Activated CD4-positive, alpha-beta T cell treated with anti-CD3 and anti-CD28 coated beads, Interleukin-2, amount 50 U/mL, for 1 hour (primary cell): ENCODE data around the gene TRIML2.
"Not testable (repeated sequence)": the region's sequence is repeated elsewhere in the genome, so short reads cannot be mapped to it uniquely, and the experiment has no call there.

ENCODE experiments used
- DNase-seq: peaks from one replicate; pipeline ENCODE4 v3.0.0-alpha.2; 2020

TRIML2 gene

DNA sequence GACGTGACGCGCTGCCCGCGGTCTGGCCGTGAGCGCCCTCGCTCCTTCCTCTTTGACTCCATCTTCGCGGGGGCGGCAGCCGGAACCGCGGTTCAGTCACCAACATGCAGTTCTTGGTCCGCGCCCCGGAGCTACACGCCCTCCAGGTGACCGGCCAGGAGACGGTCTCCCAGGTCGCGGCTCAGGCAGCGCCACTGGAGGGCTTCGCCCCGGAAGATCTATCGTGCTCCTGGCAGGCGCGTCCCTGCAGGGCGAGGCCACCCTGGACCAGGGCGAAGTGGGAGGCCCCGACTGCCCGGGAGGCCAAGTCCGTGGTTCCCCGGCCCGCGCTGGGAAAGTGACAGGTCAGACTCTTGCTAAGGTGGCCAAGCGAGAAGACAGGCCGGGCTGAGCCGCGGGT, 2.9 kb downstream of the TRIML2 start:
- DNase-seq: no peak

DNA sequence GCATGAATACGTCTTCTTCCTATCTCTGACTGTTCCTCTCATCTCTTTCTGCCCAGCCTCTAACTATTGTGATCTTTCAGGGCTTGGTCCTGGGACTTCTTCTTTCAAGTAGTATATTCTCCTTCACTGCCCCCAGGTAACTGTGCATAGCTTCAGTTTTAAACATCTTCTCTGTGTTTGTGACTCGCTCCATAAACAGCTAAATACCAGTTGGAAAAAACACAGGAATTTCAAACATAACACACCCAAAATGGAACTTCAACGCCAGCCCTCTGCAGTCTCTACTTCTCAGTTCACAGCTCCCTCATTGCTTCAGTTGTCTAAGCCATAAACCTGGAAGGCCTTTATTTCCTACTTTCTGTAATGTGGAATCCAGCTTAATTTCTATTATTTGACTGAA, 16.6 kb downstream of the TRIML2 start:
- no peak for DNase-seq

DNA sequence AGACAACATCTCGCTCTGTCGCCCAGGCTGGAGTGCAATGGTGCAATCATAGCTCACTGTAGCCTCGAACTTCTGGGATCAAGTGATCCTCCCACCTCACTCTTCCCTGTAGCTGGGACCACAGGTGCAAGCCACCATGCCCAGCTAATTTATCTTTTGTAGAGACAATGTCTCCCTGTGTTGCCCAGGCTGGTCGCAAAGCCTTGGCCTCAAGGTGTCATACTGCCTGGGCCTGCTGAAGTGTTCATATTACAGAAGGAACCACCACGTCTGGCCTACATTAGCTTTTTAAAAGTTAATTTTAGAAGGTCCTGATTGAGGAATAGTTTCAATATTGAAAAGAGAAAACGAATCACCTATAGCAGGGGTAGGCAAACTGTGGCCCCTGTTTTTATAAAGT, 22.5 kb downstream of the TRIML2 start:
- no peak for DNase-seq

DNA sequence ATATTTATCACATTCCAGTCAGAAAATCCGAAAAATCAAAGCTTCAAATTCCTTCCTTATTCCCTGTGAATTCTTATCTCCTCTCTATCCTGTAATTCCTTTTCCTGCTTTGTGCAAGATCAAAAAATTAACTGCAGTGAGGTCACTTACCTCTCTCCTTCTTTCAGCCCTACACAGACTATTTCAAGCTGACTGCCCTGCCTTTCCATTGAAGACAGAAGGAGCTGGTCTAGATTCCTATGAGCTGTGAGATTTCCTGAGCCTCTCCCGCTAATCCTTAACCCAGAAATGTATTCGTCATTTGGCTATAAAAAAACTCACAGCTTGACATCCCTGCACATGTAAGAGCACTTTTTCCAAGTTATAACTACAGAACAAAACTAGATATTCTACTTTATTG, 26.6 kb downstream of the TRIML2 start:
- no peak for DNase-seq

DNA sequence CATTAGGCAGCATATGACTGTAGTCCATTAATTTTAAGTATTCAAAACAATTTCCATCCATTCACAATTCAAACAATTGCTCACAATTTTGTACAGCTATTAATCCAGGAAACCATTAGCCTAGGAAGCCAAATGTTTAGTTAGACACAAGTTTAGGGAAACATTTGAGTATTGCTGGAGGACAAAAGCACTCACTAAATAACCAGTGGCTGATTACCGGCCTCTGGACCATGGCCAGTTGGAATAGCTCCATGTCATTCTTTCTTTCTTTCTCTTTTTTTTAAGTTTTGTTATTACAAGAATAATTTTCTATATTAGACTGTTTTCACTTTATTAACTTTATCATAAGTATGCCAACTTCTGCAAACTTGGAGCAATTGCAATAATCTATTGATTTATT, 31.3 kb downstream of the TRIML2 start:
- no peak for DNase-seq

DNA sequence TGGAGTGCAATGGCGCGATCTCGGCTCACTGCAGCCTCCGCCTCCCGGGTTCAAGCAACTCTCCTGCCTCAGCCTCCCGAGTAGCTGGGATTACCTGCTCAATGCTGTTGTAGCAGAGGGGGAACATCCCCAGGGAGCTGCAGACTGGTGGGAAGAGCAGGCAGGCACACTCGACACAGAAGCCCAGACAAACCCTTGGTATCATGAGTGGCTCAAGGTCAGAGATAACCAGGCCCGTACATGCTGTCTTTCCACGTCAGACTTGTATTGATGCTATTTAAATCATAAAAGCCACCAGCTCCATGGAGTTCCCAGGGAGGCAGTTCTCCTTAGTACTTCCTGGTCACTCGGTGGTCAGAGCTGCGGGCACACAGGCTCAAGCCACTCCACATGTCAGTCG, 33.2 kb downstream of the TRIML2 start:
- no peak for DNase-seq

DNA sequence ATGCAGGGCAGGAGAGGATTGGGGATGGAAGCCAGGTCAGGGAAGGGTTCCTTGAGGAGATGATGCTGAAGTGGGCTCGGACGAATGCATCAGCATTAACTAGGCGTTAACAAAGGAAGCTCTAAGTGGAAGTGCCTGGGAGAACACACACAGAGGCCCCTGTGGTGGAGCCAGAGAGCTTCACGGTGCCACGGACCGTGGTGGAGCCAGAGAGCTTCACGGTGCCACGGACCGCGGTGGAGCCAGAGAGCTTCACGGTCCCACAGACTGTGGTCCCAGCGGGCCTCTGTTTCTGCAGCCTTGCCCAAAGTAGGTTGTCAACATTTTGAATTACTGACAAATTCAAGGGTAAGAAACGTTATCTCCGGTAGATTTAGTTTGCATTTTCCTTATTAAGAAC, 48.3 kb downstream of the TRIML2 start:
- DNase-seq: no peak

DNA sequence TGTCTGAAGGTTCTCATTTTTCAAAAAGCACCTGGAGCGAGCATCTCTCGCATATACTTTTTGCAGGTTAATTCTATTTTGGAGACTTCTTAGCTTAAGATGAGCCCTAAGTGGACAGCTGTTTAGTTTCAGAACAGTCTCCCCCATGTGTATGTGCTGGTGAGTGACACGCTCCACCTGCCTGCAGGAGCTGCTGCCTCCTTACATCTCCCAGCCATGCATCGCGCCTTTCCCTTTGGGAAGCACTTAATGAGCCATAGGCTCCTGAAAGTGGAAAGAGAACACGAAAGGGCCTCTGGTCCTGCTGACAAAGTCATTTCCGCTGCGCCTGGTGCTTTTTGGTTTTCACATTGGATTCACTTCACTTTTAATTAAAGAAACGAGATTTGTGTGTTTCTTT, 56.1 kb downstream of the TRIML2 start:
- DNase-seq: no peak

DNA sequence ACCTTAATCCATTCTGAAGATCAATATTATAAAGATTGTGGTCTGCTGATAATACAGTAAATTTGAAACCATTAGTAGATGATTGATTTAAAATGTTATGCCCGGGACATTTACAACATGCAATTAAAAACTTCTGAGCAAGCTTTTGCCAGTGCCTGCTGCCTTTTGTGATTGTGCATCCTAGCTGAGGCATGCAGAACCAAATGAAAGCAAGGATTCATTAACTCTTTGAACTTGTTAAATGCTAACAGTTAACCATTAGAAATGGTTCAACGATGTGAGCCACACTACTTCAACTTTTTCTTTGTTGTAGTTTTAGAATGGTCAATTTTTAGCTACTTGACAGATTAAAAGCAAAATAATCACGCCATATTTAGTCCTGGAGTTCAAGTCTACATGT, 62.7 kb downstream of the TRIML2 start:
- DNase-seq: no peak

DNA sequence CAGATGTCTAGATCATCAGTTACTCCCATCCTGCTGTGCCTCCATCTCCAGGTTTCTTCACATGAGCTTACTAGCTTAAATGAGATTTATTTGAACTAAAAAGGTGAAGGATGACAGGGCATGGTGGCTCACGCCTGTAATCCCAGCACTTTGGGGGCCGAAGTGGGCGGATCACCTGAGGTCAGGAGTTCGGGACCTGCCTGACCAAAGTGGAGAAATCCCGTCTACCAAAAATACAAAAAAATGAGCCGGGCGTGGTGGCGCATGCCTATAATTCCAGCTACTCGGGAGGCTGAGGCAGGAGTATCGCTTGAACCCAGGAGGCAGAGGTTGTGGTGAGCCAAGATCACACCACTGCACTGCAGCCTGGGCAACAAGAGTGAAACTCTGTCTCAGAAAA, 63.9 kb downstream of the TRIML2 start:
- not testable (repeated sequence) for DNase-seq

DNA sequence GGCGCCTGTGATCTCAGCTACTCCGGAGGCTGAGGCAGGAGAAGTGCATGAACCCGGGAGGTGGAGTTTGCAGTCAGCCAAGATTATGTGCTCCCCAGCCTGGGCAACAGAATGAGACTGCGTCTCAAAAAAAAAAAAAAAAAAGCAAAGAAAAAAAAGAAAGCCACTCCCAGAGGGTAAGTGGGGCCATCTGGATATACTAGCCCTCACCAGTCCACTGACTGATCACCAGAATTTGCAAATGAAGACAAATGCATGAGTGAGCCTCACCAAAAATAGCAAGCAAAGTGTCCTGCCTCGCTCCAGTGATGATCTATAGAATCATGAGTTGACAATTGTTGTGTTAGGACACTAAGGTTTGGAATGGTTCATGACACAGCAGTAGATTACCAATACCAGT, 66.2 kb downstream of the TRIML2 start:
- DNase-seq: no peak

DNA sequence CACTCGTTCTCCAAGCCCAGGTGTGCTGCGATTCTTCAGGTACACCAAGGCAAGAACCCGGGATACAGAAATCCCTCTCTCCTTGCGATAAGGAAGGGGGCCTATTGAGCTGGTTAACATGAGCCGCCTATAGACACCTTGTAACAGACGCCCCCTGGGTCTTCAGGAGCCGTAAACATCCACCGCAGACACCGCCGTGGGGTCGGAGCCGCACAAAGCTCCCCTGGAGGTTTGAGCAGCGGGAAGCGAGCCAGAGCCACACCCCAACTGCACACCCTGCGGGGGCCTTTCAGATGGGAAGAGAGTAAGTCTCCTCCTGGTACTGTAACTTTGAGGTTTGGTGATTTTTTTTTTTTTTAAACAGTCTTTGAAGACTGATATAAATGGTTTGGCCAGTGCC, 67.2 kb downstream of the TRIML2 start:
- no peak for DNase-seq

DNA sequence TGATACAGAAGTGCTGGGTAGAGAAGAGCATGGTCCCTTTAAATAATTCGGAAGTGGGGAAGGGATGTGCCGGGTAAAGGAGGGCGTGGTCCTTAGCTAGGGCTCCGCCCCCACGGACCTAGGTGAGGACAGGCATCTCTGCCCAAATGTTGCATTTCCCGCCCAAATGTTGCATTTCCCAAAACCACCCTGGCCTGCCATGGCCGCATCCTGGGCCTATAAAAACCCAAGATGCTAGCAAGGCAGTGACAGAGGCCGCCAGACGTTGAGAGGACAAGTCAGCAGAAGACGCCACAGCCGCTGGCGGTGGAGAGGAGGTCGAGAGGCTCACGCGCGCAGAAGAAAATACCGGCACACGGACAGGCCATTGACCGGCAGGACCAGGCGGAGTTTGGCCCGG, 67.7 kb downstream of the TRIML2 start:
- no peak for DNase-seq
